ENCODE results near the gene ALAS1.

The ALAS1 gene

GRCh38 chr3:52223449-52224408 lies 25.8 kb downstream of the ALAS1 start:
- DNase-seq: no peak

GRCh38 chr3:52225452-52226228 lies 27.7 kb downstream of the ALAS1 start, which contains the start of gene TLR9:
TSS of gene TLR9 (minus strand) at chr3:52225645. CDS start at chr3:52225529, 116 bp downstream.
- DNase-seq: no peak

- DNase-seq: no peak
Measured at GRCh38 chr3:52226229-52226817, 28.4 kb downstream of the ALAS1 start.

- DNase-seq: no peak
Measured at GRCh38 chr3:52227117-52227516, 29.2 kb downstream of the ALAS1 start.

- DNase-seq: no peak
Measured at GRCh38 chr3:52227766-52228165, 29.8 kb downstream of the ALAS1 start.

- no peak for DNase-seq
Measured at GRCh38 chr3:52228266-52228665, 30.3 kb downstream of the ALAS1 start.

GRCh38 chr3:52228751-52229291 lies 30.9 kb downstream of the ALAS1 start:
- DNase-seq: no peak

GRCh38 chr3:52229656-52230055 lies 31.7 kb downstream of the ALAS1 start:
- DNase-seq: no peak

- no peak for DNase-seq
Measured at GRCh38 chr3:52230461-52230860, 32.5 kb downstream of the ALAS1 start.

- no peak for DNase-seq
Measured at GRCh38 chr3:52230889-52231499, 33.0 kb downstream of the ALAS1 start.

- no peak for DNase-seq
Measured at GRCh38 chr3:52231502-52232278, 33.7 kb downstream of the ALAS1 start.

- no peak for DNase-seq
Measured at GRCh38 chr3:52232279-52233107, 34.5 kb downstream of the ALAS1 start.

- no peak for DNase-seq
Measured at GRCh38 chr3:52233108-52233591, 35.2 kb downstream of the ALAS1 start.

GRCh38 chr3:52233968-52234367 lies 36.0 kb downstream of the ALAS1 start:
- DNase-seq: no peak

GRCh38 chr3:52234516-52235447 lies 36.8 kb downstream of the ALAS1 start:
- no peak for DNase-seq

GRCh38 chr3:52236424-52236886 lies 38.5 kb downstream of the ALAS1 start:
- no peak for DNase-seq

GRCh38 chr3:52237006-52237656 lies 39.2 kb downstream of the ALAS1 start:
- DNase-seq: no peak

- DNase-seq: no peak
Measured at GRCh38 chr3:52237657-52238172, 39.8 kb downstream of the ALAS1 start.

Data from cortex of kidney (tissue), 1 donor.